Measurements from ENCODE around the gene SLF2.

DNA sequence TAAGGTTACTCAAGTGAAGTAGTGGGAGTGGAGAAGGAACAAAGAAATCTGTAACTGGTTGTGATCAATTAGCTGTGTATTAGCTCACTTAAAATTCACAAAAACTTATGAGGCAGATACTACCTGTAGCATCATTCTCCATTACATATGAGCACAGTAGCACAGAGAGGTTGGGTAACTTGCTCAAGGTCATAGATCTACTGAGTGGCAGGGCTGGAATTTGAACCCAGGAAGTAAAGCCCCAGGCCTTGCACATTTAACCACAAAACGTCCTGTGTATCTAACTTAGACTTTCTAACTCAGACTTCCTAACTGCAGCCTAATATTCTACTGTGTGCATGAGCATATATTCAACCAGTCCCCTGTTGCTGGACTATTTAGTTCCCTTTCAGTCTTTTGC, 5.6 kb upstream of the SLF2 start:
- TF ChIP-seq, protein P1, sequence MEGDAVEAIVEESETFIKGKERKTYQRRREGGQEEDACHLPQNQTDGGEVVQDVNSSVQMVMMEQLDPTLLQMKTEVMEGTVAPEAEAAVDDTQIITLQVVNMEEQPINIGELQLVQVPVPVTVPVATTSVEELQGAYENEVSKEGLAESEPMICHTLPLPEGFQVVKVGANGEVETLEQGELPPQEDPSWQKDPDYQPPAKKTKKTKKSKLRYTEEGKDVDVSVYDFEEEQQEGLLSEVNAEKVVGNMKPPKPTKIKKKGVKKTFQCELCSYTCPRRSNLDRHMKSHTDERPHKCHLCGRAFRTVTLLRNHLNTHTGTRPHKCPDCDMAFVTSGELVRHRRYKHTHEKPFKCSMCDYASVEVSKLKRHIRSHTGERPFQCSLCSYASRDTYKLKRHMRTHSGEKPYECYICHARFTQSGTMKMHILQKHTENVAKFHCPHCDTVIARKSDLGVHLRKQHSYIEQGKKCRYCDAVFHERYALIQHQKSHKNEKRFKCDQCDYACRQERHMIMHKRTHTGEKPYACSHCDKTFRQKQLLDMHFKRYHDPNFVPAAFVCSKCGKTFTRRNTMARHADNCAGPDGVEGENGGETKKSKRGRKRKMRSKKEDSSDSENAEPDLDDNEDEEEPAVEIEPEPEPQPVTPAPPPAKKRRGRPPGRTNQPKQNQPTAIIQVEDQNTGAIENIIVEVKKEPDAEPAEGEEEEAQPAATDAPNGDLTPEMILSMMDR (conservative IDR thresholded peaks at IDR 0.05) = no peak
- TF ChIP-seq EZH2 (IDR thresholded peaks at IDR 0.05; ENCODE audit: low read depth) = no peak

Data from PC-9 (cell line).